Breast epithelium (tissue), 3 donors: ENCODE results near the gene PSORS1C1.

Experiments
- POLR2A ChIP-seq: fragments of 450-650 bp; IDR thresholded peaks from one replicate; pipeline ENCODE4 v1.6.1; 2016; ENCODE audit warnings: antibody characterized with exemption, mild to moderate bottlenecking, moderate library complexity
- TF ChIP-seq, protein P1 (sequence below), 3 donors: fragments of 450-650 bp; IDR thresholded peaks; one replicate each; pipeline ENCODE4 v1.5.1; 2016 to 2017; ENCODE audit warnings: antibody characterized with exemption in 3 of 3, mild to moderate bottlenecking in 3 of 3, moderate library complexity in 3 of 3

- TF ChIP-seq POLR2A: no peak
- TF ChIP-seq, protein P1, sequence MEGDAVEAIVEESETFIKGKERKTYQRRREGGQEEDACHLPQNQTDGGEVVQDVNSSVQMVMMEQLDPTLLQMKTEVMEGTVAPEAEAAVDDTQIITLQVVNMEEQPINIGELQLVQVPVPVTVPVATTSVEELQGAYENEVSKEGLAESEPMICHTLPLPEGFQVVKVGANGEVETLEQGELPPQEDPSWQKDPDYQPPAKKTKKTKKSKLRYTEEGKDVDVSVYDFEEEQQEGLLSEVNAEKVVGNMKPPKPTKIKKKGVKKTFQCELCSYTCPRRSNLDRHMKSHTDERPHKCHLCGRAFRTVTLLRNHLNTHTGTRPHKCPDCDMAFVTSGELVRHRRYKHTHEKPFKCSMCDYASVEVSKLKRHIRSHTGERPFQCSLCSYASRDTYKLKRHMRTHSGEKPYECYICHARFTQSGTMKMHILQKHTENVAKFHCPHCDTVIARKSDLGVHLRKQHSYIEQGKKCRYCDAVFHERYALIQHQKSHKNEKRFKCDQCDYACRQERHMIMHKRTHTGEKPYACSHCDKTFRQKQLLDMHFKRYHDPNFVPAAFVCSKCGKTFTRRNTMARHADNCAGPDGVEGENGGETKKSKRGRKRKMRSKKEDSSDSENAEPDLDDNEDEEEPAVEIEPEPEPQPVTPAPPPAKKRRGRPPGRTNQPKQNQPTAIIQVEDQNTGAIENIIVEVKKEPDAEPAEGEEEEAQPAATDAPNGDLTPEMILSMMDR (IDR thresholded peaks at IDR 0.05): no peak
Observed at GRCh38 chr6:31170987-31171671, 56.5 kb downstream of the PSORS1C1 start.
